GM12865 (cell line): Measurements from ENCODE around the gene FBH1.

Experiments
- DNase-seq: peaks from one replicate; pipeline ENCODE4 v3.0.0; 2010; ENCODE audit warnings: low read depth
- H3K4me3 ChIP-seq: 2 replicates; pipeline ENCODE4 v1.5.1; 2011; ENCODE audit warnings: mild to moderate bottlenecking, low read depth, low read length, control low read depth
- TF ChIP-seq, protein P1 (sequence below): IDR thresholded peaks from 2 replicates; pipeline ENCODE4 v1.5.1; 2011; ENCODE audit warnings: low read length, control low read depth, low read depth, inconsistent platforms; ENCODE audit not compliant: insufficient read depth; ENCODE audit errors: missing control alignments

FBH1 gene

DNA sequence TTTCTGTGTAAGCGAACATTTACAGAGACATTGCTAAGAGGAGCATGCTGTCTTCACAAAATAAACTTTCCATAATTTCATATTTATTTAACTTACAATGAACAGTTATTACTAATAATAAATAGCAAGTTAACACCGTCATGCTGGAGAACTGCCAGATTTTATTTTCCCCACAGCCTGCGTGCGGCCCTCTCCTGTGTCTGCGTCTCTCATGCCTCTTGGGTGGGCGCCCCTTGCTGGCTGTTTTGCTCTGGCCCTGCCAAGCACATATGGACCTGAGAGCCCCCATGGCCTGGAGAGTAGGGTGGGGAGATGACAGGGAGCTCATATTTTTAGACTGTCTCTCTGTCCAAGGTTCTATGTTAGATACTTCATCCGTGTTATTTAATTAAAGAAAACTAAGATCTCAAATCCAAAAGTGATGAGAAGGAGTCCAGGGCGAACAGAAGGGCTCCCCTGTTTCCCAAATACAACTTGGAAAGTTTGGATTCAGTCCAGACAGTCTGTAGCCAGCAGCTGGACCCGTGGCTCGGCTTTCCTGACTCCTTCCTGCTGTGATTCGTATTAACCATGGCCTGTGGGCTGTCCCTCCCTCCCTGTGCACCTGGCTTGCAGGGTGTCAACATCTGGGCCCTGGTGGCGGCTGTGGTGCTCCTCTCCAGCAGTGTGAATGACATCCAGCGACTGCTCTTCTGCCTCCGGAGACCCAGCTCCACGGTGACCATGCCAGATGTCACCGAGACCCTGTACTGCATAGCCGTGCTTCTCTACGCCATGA lies 20.5 kb downstream of the FBH1 start:
- H3K4me3 ChIP-seq = no peak overlapping the region
- TF ChIP-seq, protein P1, sequence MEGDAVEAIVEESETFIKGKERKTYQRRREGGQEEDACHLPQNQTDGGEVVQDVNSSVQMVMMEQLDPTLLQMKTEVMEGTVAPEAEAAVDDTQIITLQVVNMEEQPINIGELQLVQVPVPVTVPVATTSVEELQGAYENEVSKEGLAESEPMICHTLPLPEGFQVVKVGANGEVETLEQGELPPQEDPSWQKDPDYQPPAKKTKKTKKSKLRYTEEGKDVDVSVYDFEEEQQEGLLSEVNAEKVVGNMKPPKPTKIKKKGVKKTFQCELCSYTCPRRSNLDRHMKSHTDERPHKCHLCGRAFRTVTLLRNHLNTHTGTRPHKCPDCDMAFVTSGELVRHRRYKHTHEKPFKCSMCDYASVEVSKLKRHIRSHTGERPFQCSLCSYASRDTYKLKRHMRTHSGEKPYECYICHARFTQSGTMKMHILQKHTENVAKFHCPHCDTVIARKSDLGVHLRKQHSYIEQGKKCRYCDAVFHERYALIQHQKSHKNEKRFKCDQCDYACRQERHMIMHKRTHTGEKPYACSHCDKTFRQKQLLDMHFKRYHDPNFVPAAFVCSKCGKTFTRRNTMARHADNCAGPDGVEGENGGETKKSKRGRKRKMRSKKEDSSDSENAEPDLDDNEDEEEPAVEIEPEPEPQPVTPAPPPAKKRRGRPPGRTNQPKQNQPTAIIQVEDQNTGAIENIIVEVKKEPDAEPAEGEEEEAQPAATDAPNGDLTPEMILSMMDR = no peak
- no peak for DNase-seq

DNA sequence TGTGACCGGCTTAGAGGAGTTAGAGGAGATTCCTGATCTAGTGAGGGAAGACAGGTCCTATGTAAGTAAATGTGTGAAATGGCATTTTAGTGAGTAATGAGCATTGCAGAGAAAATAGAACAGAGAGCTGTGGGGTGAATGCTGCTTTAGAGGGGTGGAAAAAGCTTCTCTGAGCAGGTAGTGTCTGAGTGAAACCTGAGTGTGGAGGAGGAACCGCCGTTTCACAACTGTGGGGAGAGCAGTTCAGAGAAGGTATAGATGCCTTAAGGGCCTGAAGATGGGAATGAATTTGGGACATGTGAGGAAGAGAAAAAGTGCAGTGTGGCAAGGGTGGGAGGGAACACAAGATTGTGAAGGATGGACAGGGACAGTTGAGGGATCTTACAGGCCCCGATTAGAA lies 21.6 kb downstream of the FBH1 start:
- no peak for DNase-seq
- TF ChIP-seq, protein P1 = no peak
- no peak overlapping the region for H3K4me3 ChIP-seq

DNA sequence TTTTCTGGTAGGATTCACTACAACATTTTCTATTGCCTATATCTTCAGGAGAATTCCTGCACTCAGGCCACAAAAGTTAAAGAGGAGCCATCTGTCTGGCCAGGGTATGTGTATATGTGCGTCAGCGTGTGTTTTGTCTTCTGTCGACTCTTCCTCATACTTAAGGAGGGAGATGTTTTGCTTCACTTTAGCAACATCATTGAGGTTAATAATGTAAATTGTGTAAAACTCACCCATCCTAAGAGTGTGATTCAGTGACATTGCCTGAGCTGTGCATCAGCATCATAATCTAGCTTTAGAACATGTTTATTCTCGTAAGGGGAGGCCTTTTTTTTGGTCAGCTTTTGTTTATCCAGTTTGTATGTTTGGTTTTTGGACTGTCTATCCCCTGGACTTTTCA lies 23.7 kb downstream of the FBH1 start:
- DNase-seq = no peak
- TF ChIP-seq, protein P1 = no peak

DNA sequence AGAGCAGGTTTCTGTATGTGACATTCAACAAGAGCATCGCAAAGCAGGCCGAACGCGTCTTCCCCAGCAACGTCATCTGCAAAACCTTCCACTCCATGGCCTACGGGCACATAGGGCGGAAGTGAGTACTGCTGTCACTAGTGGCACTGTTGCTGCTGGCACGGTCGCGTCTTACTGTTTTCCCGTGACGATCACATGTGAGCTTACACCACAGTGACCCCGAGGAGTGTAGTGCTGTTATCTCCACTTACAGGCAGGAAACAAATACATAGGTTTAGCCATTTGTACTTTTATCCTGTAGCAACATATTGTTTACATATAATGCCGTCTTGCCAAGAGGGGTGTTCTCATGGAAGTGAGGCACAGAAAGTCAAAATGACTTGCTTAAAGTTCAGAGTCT lies 25.4 kb downstream of the FBH1 start:
- TF ChIP-seq, protein P1 = no peak
- DNase-seq = no peak

More for the DNA sequence above, 23.7 kb downstream of the FBH1 start:
- H3K4me3 ChIP-seq = no peak overlapping the region

DNA sequence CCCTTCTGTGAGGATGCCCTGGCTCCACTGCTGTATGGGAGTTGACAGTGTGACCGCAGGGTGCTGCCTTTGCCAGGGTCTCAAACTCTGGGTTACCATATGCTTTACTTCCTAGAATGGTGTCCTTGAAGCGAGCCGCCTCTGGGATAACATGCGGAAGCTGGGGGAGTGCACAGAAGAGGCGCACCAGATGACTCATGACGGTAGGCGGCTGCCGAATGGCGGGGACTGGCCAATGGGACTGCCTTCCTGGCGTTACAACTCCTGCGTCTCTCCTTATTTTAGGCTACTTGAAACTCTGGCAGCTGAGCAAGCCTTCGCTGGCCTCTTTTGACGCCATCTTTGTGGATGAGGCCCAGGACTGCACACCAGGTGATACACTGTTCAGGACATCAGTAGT lies 27.3 kb downstream of the FBH1 start:
- no peak for DNase-seq
- H3K4me3 ChIP-seq = no peak overlapping the region
- TF ChIP-seq, protein P1 = no peak

More for the DNA sequence above, 25.4 kb downstream of the FBH1 start:
- no peak overlapping the region for H3K4me3 ChIP-seq

DNA sequence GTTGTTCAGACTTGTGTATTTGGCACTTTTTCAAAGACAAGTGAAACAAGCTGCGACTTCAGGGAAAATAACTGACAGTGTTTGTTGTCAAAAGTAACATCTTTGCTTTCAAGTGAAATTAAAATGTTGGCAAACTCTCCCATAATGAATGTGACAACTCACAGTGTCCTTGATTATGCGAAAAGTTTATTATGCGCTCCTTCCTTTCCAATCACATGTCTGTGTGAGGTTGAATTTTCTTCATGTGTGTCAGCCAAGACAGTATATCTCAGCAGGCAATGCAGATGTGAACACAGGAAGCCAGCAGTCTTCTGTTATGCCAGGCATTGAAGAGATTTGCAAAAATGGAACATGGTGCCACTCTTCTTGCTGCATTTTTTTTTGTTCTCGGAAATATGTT lies 28.7 kb downstream of the FBH1 start:
- no peak overlapping the region for H3K4me3 ChIP-seq
- TF ChIP-seq, protein P1 = no peak
- DNase-seq = no peak

DNA sequence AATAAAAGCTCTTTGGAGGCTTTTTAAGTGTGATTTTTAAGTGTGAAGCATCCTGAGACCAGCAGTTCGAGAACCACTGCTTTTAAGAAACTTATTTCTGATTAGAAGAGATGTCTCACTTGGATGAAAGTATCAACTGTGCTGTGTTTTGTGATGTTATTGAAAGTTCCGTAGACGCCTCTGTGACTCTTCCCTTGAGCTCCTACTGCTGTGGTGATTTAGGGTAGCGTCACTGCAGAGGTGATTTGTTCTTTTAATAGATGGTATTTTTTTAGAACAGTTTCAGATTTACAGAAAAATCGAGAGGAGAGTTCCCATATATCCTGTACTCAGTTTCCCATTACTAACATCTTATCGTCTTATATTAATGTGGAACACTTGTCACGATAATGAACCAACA lies 29.5 kb downstream of the FBH1 start:
- no peak for DNase-seq
- TF ChIP-seq, protein P1 = no peak
- H3K4me3 ChIP-seq = no peak overlapping the region
